ENCODE measurements around the gene SLC25A22. TPM values are rescaled to one million over a fixed set of nuclear protein-coding genes. Genes with fewer than 3 reads are reported as not detected.

The SLC25A22 gene
- total and polyA plus RNA-seq, 2 donors (not counting 1 experiment from before 2014, with no cell fraction given) = 25.7 to 45.7 TPM

GRCh38 chr11:766936-767210, 31.2 kb downstream of the SLC25A22 start:
- Histone ChIP-seq H3K4me3 (ENCODE audit: control extremely low read depth in 1 of 5, extremely low read depth in 1 of 5, insufficient read depth in 1 of 5, low read depth in 2 of 5, low read length in 4 of 5) (no peak overlapping the region), H3K9ac (ENCODE audit: low read length) (no peak overlapping the region), H3K9me3 (ENCODE audit: control extremely low read depth in 1 of 3, control insufficient read depth in 2 of 3, insufficient read depth in 1 of 3, low read length in 2 of 3) (no peaks in the 10 kb centered on the region), H3K36me3 (replicated peaks in 1 of 2; ENCODE audit: control extremely low read depth in 1 of 2, control insufficient read depth in 1 of 2, extremely low read depth in 1 of 2, insufficient read depth in 2 of 2, low read length in 1 of 2) (peaks cover 0 to 43% of the 10 kb centered on the region in 2 experiments), H3K4me1 (ENCODE audit: control insufficient read depth in 2 of 2, insufficient read depth in 2 of 2, low read length in 2 of 2) (no peaks in the 10 kb centered on the region), H3K27ac (ENCODE audit: low read length in 2 of 2) (no peak overlapping the region), H2AFZ (ENCODE audit: insufficient read depth, low read depth, low read length, poor library complexity, severe bottlenecking) (no peak overlapping the region), H4K20me1 (ENCODE audit: control insufficient read depth, insufficient read depth, low read length, poor library complexity, severe bottlenecking) (peaks cover 17% of the 10 kb centered on the region), H3K4me2 (replicated peaks; ENCODE audit: low read depth, low read length, poor library complexity, severe bottlenecking) (no peak overlapping the region), H3K79me2 (ENCODE audit: control insufficient read depth, insufficient read depth, low read length) (no peaks in the 10 kb centered on the region), H3K27me3 (replicated peaks in 1 of 4; ENCODE audit: control extremely low read depth in 1 of 4, control insufficient read depth in 3 of 4, insufficient read depth in 4 of 4, low read length in 3 of 4) (no peaks in the 10 kb centered on the region)
- 100% methylated on average over 1 of the region's 2 CpGs for WGBS (ENCODE audit: insufficient coverage)
- H3K27ac Mint-ChIP-seq = no peak overlapping the region
- intact Hi-C loops (cut with micrococcal nuclease) = no loop called here
- POLR2A ChIA-PET = no interaction called here
- peaks cover 2% of the 10 kb centered on the region for H3K4me1 Mint-ChIP-seq
- no peaks in the 10 kb centered on the region for H3K9me3 Mint-ChIP-seq (ENCODE audit: insufficient read depth)
- H3K4me3 Mint-ChIP-seq = no peak overlapping the region
- no peak for DNase-seq
- H3K27me3 Mint-ChIP-seq = no peaks in the 10 kb centered on the region
- no peak for ATAC-seq (ENCODE audit: low read depth)
- TF ChIP-seq CTCF (IDR thresholded peaks at IDR 0.05) = no peak
- TF ChIP-seq EZH2 (IDR thresholded peaks at IDR 0.05; ENCODE audit: borderline replicate concordance, insufficient read depth, low read depth, low read length, poor library complexity, severe bottlenecking) = no peak
- CTCF ChIA-PET = interaction anchor here (1.1 to 3.1 kb wide), 2 partner anchors 102 to 105 kb away, joined by 3 to 8 read pairs; no protein-coding TSS in a partner anchor

DNA sequence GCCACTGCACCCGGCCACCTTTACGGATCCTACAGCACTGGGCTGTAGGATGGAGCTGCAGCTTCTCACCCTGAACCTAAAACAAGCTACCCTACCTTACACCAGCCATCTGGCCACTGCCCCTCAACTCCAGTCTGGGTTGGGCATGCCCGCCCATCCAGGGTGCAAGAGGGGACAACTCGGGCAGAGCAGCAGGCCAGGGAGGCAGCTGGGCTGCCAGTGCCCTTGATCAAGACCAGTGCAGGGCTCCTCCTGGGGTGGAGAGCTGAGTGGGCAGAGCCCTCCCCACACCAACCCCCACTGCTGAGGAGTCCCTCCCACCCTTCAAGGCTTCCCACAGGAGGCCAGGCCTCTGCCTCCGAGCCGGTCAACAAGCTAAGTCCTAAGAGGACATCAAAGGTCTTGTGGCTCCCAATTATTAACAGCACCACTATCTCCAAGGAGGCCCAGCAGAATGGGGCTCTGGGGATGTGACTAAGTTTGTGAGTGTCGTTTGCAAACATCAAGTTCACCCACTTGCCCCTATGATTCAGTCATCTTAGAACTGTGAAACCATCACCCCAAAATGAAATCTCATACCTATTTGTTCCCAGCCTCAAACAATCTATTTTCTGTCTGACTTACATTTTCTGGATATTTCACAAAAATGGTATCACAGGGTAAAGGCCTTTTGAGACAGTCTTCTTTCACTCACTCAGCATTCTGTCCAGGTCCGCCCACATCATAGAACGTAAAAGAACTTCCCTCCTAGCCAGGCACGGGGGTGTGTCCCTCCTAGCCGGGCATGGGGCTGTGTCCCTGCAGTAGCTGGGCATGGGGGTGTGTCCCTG, 31.8 kb downstream of the SLC25A22 start:
- no peak overlapping the region for H2AFZ ChIP-seq (ENCODE audit: insufficient read depth, low read depth, low read length, poor library complexity, severe bottlenecking)
- no peaks in the 10 kb centered on the region for H3K27me3 ChIP-seq (replicated peaks in 1 of 4; ENCODE audit: control extremely low read depth in 1 of 4, control insufficient read depth in 3 of 4, insufficient read depth in 4 of 4, low read length in 3 of 4)
- no peaks in the 10 kb centered on the region for H3K4me1 ChIP-seq (ENCODE audit: control insufficient read depth in 2 of 2, insufficient read depth in 2 of 2, low read length in 2 of 2)
- H3K36me3 ChIP-seq (replicated peaks in 1 of 2; ENCODE audit: control extremely low read depth in 1 of 2, control insufficient read depth in 1 of 2, extremely low read depth in 1 of 2, insufficient read depth in 2 of 2, low read length in 1 of 2) = peaks cover 0 to 47% of the 10 kb centered on the region in 2 experiments
- no peaks in the 10 kb centered on the region for H3K9me3 ChIP-seq (ENCODE audit: control extremely low read depth in 1 of 3, control insufficient read depth in 2 of 3, insufficient read depth in 1 of 3, low read length in 2 of 3)
- Mint-ChIP-seq H3K9me3 (ENCODE audit: insufficient read depth) (no peaks in the 10 kb centered on the region), H3K4me3 (no peak overlapping the region), H3K27ac (no peak overlapping the region), H3K4me1 (peaks cover 2% of the 10 kb centered on the region), H3K27me3 (no peaks in the 10 kb centered on the region)
- H3K4me2 ChIP-seq (replicated peaks; ENCODE audit: low read depth, low read length, poor library complexity, severe bottlenecking) = no peak overlapping the region
- no peak overlapping the region for H3K27ac ChIP-seq (ENCODE audit: low read length in 2 of 2)
- ChIA-PET CTCF (interaction anchor here (0.7 to 3.4 kb wide), 4 partner anchors 19 to 211 kb away, joined by 3 to 16 read pairs (median 6); partner anchors contain the start of gene TALDO1), POLR2A (no interaction called here)
- WGBS (ENCODE audit: insufficient coverage) = 92% methylated on average over 5 of the region's 11 CpGs
- DNase-seq (no peak), ATAC-seq (ENCODE audit: low read depth) (no peak)
- intact Hi-C loops (cut with micrococcal nuclease) = no loop called here
- no peak for TF ChIP-seq CTCF (IDR thresholded peaks at IDR 0.05)
- H4K20me1 ChIP-seq (ENCODE audit: control insufficient read depth, insufficient read depth, low read length, poor library complexity, severe bottlenecking) = peaks cover 17% of the 10 kb centered on the region
- no peak overlapping the region for H3K4me3 ChIP-seq (ENCODE audit: control extremely low read depth in 1 of 5, extremely low read depth in 1 of 5, insufficient read depth in 1 of 5, low read depth in 2 of 5, low read length in 4 of 5)
- no peak overlapping the region for H3K9ac ChIP-seq (ENCODE audit: low read length)
- no peaks in the 10 kb centered on the region for H3K79me2 ChIP-seq (ENCODE audit: control insufficient read depth, insufficient read depth, low read length)
